Measurements from ENCODE around the gene VTA1.

DNA sequence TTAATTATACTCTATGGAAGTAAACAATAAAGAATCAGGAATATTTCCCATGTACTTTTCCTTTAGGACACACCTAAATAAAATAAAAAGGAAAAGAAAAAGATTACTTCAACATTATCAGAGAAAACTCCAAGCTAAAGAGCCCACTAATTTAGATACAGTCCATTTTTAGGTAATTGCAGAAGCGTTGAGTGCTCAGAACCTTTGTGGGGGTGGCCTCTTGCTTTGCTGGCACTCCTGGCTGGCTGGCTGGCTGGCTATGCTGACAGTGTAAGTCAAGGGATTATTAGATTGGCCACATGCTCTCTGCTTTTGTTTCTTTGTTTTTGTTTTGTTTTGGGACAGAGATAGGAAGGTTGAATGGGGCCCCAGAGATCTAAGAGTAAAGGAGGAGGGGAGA, 14.4 kb upstream of the VTA1 start, which contains the start of gene GJE1:
- TF ChIP-seq, protein P1, sequence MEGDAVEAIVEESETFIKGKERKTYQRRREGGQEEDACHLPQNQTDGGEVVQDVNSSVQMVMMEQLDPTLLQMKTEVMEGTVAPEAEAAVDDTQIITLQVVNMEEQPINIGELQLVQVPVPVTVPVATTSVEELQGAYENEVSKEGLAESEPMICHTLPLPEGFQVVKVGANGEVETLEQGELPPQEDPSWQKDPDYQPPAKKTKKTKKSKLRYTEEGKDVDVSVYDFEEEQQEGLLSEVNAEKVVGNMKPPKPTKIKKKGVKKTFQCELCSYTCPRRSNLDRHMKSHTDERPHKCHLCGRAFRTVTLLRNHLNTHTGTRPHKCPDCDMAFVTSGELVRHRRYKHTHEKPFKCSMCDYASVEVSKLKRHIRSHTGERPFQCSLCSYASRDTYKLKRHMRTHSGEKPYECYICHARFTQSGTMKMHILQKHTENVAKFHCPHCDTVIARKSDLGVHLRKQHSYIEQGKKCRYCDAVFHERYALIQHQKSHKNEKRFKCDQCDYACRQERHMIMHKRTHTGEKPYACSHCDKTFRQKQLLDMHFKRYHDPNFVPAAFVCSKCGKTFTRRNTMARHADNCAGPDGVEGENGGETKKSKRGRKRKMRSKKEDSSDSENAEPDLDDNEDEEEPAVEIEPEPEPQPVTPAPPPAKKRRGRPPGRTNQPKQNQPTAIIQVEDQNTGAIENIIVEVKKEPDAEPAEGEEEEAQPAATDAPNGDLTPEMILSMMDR (IDR thresholded peaks at IDR 0.05), result no peak
- no peak for TF ChIP-seq POLR2A (IDR thresholded peaks at IDR 0.05)
